HG03066 (cell line): ENCODE data around the gene MFSD6.

Source experiments
- ATAC-seq: cut with Tn5 transposase; IDR thresholded peaks from one replicate; pipeline ENCODE4 v1.9.1; 2021; ENCODE audit warnings: low read depth; ENCODE audit not compliant: unreplicated experiment

MFSD6 gene

DNA sequence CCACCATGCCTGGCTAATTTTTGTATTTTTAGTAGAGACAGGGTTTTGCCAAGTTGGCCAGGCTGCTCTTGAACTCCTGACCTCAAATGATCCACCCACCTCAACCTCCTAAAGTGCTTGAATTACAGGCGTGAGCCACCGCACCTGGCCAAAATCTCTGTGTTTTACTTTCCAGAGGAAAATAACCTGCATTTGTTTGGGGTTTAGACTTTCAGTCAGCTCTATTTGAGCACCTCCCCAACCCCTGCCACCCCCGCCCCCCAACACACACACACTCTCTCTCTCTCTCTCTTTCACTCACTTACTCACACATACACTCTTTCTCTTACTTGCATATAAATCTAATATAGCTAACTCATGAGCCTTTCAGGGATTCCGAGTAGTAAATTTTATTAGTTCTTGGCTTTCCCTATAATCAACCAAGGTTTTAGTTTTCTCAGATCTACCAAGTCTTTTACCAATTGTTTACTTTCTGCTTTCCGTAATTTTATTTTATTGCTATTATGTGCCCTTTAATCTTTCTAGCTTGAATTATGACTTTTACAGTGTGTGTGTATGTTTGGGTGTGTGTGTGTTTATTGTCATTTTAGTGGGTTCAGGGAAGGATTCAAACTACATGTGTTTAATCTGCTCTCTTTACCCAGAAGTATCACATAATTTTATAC is 24.5 kb downstream of the MFSD6 start:
- ATAC-seq: peak; percentile 67

DNA sequence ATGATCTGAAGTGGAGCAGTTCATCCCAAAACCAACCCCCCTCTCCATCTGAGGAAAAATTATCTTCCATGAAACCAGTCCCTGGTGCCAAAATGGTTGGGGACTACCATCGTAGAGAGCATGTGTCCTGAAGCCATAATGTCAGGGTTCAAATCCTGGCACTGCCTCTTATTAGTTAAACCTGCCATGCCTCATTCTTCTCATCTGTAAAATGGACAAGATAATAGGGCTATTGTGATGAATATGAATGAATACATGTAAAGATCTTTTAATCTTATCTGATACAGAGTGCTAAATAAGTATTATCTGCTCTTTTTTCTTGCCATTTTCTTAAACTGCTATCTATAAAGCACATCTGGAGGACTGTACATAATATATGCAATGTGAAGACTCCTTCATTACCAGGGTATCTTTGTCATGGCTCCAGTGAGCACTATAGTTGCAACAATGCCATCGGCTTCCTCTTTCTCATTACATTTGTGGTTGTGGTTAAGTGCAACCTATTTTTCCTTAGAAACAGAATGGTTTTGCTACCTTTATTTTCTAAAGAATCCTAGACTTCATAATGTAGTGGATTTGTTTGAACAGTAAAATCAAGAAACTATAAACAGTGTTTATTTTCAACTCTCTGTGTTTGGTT is 27.0 kb downstream of the MFSD6 start:
- no peak for ATAC-seq

DNA sequence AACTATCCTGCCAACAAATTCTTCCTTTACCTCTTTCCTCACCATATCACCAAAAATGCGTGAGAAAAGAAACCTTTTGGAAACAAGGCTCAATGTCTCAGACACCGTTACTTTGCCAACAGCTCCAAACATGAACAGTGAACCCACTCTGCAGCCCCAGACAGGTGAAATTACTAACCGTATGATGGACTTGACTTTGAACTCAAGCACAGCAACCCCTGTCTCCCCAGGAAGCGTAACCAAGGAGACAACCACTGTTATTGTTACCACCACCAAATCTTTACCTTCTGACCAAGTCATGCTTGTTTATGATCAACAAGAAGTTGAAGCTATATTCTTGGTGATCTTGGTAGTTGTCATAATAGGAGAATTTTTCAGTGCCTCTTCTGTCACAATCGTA is 28.4 kb downstream of the MFSD6 start:
- no peak for ATAC-seq

DNA sequence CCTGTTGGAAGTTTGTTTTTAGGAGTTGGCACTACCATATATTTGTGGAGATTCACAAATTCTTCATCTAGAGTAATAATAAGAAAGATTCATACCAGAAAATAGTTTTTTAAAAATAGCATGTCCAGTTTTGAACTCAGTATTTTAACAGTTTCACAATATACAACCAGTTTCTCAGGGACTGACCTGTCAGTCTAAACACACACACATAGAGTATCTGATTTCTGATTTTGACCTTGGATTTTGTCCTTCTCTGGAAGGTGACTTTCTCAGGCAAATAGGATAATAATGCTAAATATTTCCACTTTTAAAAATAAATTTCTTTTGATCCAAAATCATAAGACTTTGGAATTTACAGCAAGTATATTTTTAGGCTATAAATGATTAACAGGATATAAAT is 32.0 kb downstream of the MFSD6 start:
- peak; percentile 51 for ATAC-seq

DNA sequence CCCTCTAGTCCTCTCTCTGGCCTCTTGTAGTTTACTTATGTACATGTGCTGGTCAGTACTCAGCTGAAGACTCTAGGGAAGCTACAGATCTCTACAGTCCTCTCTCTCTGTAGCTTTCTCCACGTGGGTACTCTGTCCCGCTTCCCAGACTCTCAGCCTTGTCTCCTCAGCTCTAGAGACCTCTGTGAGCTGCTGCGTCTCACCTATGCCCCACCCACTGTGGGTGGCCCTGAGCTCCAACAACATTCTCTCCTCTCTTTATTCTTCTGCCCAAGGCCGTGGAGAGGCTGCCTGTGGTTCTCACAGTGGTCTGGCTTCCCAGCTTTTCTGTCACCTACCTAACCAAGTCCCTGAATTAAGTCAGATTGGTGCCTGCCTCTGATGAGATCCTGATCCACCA is 33.4 kb downstream of the MFSD6 start:
- no peak for ATAC-seq

DNA sequence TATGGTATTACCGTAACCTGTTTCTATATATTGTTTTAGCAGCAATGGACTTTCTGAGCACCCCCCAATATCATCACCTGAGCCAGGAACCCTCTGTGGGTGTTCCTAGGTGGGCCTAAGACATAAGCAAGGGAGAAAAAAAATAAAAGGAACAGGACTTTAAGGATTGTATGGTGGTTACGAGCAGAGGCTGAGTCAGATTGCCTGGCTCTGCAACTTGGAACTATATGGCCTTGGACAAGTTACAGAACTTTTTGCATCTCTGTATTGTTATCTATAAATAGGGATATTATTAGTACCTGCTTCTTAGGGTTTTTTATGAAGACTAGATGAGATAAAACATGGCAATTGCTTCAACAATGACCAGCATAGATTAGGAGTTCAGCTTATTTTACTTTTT is 34.9 kb downstream of the MFSD6 start:
- no peak for ATAC-seq

DNA sequence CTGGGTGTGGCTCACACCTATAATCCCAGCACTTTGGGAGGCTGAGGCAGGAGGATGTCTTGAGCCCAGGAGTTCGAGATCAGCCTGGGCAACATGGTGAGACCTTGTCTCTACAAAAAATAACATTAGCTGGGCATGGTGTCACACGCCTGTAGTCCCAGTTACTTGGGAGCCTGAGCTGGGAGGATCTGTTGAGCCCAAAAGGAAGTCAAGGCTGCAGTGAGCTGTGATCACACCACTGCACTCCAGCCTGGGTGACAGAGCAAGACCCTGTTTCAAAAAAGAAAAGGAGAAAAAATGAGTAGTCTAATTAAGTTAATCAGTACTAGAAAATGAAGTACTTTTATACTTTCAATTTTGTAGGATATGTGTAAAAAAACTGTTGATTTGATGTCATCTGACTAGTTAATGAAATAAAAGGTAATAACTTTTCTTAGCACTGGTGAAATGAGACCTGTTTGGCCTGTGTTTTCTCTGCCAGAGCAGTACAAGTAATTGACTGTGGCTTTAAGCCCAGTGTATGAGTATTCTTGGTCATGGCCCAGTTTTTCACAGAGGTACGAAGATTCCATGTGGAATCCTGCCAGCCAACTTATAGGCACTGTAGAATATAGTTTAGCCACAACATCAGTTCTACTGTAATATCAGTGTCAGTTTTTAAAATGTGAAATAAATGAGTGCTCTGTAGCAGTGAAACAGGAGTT is 35.8 kb downstream of the MFSD6 start:
- ATAC-seq: no peak

DNA sequence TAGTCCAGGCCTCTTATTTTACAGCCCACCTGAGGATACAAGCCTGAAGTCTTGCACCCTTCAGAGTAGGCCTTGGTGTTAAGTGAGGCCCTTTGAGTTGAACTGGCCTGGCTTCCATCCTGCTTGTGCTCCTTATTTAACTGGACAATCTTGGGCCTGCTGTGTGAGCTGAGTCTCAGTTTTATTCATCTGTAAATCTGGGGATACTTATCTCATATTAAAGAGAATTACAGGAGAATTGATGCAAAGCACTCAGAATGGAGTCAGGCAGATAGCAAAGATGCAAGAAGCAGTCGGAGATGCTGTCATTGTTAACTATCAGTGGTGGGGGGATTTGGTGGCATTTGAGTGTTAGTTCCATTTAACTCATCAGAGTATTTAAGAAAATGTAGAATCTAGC is 36.8 kb downstream of the MFSD6 start:
- ATAC-seq: no peak

DNA sequence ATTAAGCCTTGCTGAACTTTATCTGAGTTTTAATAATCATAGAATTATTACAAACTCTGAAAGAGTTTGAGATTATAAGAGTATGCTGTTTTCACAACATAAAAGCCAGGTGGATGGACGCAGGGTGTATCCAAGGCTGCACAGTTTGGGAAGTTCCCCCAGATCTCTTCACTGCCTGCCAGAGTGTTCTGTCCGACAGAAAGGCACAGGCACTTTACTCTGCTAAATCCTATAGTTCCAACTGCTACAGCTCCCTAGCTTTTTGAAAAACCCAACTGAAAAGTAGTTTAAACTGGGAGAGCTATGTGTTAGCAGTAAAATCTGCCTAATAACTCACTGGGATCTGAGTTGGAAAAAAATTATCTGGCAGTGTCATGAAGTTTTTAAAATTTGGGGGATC is 38.0 kb downstream of the MFSD6 start:
- no peak for ATAC-seq

DNA sequence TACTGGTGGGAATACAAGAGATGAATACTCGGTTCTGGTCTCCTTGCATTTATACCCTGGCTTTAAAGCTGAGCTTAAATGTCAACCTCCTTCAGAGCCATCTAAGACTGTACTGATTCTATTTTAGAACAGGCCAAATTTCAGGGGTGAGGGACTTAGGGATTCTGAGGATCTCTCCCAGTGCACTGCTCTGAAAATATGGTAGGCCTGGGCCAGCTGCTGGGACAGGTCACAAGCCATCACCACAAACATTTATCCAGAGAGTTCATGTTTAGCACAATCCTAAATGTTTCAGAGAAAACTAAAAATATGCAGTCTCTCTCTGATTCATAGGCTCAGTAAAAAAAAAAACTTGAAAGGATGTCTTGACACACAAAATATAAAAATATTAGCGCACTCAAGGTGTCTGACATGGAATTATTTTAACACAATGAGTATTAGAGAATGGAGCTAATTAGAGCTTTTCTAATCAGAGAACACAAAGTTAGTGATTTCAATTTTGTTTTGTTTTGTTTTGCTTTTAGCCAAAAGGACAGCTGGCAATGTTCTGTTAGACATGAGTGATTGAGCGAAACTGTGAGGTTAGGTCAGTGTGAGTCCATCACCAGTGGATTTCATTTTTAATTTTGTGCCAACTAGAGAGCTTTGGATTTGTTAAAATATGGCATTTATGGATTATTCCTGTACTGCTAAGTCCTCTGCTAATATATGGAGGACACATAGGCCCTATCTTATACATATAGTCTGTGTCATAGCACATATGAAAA is 38.8 kb downstream of the MFSD6 start:
- ATAC-seq: no peak

DNA sequence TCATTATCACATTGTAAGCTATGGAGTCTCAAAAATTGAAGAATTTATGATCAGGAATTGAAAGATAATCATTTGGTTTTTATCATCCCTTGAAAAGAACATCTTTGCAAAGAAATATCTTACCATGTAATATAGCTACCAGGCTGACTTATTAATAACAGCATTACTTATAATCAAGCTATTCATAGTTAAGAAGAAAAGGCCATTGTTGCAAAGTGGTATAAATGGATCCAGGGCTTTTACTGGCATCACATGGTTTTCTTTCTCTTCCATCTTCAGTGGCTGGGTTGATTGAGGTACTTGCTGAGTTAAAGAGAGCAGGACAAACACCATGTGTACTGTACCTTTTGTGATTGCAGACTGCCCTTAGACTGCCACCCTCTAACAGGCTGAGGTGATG is 39.6 kb downstream of the MFSD6 start:
- no peak for ATAC-seq

DNA sequence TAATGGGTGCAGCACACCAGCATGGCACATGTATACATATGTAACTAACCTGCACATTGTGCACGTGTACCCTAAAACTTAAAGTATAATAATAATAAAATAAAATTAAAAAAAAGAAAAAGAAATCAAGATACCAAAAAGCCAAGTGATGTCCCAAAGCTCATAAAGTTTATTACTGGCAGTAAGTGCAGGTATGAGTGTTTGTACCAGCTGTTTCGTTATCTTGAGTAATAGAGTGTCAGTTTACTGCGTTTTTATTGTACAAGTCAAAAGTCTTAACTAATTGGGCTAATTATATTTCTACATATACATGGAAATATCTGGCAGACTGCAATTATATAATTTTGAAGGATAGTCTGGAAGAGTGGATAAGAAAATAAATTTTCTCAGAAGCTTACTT is 41.8 kb downstream of the MFSD6 start:
- ATAC-seq: no peak

DNA sequence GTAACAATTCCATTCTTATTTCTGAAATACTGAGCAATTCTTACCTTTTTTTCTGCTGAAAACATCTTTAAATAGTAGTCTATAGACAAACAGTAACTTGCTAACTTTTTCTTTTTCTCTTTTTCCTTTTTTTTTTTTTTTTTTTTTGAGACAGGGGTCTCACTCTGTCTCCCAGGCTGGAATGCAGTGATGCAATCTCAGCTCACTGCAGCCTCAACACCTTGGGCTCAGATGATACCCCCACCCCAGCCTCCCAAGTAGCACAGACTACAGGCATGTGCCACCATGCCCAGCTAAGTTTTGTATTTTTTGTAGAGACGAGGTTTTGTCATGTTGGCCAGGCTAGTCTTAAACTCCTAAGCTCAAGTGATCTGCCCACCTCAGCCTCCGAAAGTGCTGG is 42.2 kb downstream of the MFSD6 start:
- ATAC-seq: no peak

DNA sequence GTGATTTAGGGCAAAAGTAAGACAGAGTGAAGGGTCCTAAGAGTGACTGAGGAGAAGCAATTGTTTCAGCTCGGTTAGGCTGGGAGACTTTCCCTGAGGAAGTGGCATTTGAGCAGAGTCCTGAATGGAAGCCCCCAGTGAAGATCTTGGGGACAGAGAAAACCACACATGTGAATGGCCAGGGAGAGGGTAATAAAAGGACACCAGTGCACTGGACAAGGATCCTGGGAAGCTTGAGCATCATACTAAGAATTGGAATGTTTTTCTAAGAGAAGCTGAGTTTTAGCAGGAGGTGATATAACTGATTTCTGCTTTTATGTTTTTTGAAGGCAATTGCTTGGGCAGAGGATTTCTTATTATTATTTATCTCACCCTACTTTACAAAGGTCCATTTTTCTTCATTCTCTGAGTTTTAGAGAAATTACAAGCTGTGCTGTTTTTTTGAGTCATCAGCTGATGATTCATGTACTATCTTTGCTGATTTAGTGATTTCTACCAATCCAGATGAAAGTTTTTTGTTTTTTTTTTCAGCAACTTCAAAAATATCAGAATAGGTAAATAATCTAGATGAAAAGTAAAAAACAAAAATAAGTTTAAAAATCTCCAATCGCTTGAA is 43.5 kb downstream of the MFSD6 start:
- ATAC-seq: no peak

DNA sequence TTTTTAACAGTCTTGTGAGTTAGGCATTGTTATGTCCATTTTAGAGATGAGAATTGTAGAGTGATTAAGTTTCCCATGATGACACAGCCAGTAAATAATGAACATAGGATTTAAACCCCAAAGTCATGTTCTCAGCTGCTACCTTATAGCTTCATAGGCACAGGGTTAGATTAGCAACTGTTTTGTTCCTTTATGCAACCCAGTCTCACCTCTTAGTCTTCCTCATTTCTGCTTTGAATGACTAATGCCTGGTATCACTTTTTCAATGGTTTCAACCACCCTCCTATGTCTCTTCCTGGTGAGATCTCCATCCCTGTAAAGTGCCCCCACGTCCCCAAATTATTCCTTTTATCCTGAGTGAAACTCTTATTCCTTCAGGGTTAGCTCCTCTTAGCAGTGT is 44.3 kb downstream of the MFSD6 start:
- no peak for ATAC-seq

DNA sequence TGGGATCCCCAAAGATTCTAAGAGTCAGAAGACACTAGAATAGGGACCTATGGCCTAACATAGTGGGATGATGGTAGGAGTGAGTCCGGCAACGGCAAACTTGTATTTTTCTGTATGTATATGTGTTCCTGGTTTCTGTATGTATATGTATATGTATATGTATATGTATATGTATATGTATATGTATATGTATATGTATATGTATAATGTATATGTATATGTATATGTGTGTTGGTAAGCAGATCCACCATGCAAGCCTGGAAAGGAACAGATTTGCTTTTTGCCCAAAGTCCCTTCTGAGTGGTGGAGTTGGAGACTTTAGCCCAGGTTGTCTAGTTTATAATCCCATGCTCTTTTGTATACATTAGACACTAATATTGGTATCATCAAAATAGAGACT is 46.6 kb downstream of the MFSD6 start:
- ATAC-seq: no peak

DNA sequence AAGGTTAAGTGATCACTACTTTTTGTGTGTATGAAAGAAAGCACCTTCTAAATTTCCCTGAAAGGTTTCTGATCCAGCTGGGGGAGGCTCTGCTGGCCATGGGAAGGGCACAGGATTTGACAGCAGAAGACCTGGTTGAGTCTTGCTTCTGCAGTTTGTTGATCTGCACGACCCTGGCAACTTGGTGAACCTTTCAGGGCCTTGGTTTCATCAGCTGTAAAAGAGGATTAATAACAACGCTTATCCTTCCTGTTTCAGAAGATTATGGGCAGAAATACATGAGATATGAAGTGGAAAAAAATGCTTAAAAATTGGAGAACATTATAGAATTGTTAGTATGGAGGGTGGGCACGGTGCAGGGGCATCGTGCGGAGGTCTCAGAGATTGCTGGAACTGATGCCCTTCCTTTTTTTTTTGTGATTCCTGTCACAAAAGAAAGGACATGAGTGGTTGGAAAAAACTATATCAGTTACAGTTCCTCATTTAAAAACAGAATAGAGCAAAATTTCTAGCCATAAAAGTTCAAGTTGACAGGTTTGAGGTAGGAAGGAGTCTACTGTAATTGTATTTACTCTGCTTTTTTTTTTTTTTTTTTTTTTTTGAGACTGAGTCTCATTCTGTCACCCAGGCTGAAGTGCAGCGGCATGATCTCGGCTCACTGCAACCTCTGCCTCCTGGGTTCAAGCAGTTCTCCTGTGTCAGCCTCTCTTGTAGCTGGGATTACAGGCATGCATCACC is 47.4 kb downstream of the MFSD6 start:
- ATAC-seq: no peak

DNA sequence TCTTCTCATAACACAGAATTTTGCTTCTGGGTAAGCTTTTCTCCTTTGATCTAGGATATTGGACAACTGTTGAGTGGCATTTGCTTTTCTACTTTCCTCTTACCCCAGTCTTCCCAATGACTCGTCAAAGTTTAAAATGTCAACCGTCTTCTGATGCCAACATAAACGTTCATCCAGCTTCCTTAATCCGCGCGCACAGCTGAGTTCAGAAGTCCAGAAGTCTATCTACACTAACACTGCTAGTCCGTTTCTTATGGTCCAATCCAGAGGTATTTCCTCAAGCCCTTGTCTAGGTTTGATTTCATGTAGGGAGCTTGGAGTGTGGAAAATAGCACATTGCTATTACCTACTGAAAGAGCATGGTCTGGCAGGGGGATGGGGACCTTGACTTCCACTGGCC is 48.7 kb downstream of the MFSD6 start:
- ATAC-seq: no peak

DNA sequence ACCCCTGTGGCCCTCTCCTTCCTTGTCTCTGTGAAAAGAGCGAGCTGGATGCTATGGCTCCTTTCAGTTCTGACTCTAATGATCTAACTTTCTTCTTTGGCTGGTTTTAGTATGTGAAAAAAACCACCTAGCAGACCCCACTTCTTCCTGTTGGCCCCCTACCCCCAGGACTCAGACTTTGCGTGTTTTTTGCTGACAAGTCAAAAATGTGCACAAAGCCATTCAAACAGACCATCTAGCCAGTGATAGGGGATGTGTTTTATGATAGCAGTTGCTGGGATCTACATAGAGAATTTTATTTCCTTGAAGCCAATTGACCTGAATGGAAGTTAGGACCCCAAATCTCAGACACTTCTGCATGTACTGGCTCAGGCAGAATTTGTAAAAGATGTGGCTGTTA is 49.1 kb downstream of the MFSD6 start:
- no peak for ATAC-seq

DNA sequence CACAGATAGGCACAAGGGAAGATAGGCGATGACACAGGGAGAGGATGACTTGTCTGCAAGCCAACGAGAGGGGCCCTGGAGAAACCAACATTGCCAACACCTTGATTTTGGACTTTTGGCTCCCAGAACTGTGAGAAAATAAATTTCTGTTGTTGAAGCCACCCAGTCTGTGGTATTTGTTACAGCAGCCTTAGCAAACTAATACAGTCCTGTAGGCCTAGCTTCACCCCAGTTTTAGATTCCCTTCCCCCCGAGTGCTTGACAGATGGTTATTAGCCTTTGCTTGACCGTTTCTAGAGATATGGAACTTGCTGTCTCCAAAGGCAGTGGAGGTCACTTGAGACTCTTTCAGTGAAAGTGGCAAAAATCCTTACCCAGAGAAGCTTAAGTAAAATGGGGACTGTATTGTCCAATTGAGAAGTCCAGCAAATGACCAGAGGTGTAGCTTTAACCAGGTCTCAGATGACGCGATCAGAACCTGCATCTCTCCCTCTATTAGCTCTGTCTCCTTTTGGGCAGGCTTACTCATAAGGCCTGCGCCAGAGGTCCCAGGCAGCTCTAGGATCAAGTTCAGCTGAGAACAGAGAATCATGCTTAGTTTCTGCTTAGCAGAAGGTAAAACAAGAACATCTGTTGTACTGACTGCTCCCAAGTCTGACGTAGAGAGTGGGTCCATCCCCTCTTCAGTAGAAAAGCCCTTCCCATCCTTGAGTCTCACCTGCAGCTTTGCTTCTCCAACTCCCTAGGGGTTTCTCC is 50.4 kb downstream of the MFSD6 start:
- no peak for ATAC-seq
